GM19238 (cell line): ENCODE data around the gene TMEM205.
"Not testable (repeated sequence)": the region's sequence is repeated elsewhere in the genome, so short reads cannot be mapped to it uniquely, and the experiment has no call there.

Experiments
- DNase-seq: peaks from one replicate; pipeline ENCODE4 v3.0.0; 2011; ENCODE audit warnings: low spot score; ENCODE audit not compliant: insufficient read length

The TMEM205 gene

GRCh38 chr19:11346104-11346940 is at the start of gene TMEM205, which contains the start of gene CCDC159:
TSS of gene TMEM205 (minus strand) at chr19:11346268. CDS start at chr19:11345619, 649 bp downstream.
TSS of gene CCDC159 (plus strand) at chr19:11346519. CDS start at chr19:11346607, 88 bp downstream.
- peak; percentile 97 for DNase-seq

- no peak for DNase-seq
Measured at GRCh38 chr19:11390933-11391680, 45.0 kb upstream of the TMEM205 start.

GRCh38 chr19:11390359-11390758 is 44.3 kb upstream of the TMEM205 start:
- no peak for DNase-seq

GRCh38 chr19:11387162-11388034 is 41.3 kb upstream of the TMEM205 start:
- DNase-seq = no peak

GRCh38 chr19:11384778-11385129 is 38.7 kb upstream of the TMEM205 start:
- DNase-seq = no peak

- DNase-seq = no peak
Measured at GRCh38 chr19:11383706-11384048, 37.6 kb upstream of the TMEM205 start.

GRCh38 chr19:11382898-11383705 is 37.0 kb upstream of the TMEM205 start:
- DNase-seq = no peak

- peak; percentile 97 for DNase-seq
Measured at GRCh38 chr19:11380653-11381537, 34.8 kb upstream of the TMEM205 start.

DNA sequence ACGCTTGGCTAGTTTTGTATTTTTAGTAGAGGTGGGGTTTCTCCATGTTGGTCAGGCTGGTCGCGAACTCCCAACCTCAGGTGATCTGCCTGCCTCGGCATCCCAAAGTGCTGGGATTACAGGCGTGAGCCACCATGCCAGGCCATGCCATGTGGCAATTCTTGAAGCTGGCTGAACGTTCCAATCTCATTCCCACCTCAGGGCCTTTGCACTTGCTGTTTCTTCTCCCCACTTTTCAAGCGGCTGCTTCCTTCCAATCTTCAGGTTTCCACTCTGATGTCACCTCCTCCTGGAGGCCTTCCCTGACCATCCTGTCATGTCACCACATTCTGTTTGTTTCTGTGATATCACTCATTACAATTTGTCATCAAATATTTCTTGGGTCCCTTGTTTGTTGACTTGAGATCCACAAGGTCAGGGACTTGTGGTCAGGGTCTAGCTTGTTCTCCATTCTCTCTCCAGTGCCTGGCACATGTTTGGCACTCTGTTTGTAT is 33.8 kb upstream of the TMEM205 start:
- no peak for DNase-seq

GRCh38 chr19:11379269-11379845 is 33.3 kb upstream of the TMEM205 start:
- DNase-seq = not testable (repeated sequence)

- no peak for DNase-seq
Measured at GRCh38 chr19:11378319-11379189, 32.5 kb upstream of the TMEM205 start.

DNA sequence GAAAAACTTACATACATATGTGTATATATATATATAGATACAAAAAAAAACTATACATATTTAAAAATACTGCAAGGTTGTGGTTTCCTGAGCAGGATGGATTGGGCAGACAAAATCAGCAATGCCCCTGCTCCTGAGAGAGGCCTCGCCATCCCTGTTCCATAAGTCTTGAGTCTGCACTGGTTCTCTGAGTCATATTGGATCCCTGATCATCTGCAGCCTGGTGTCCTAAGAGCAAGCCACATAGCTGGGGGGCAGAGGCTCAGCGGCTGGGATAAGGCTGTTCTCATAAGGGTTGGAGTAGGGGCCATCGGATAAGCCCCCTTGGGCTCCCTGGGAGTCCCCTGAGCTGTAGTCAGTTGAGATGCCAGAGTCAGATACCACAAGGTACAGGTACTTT is 31.7 kb upstream of the TMEM205 start:
- no peak for DNase-seq

DNA sequence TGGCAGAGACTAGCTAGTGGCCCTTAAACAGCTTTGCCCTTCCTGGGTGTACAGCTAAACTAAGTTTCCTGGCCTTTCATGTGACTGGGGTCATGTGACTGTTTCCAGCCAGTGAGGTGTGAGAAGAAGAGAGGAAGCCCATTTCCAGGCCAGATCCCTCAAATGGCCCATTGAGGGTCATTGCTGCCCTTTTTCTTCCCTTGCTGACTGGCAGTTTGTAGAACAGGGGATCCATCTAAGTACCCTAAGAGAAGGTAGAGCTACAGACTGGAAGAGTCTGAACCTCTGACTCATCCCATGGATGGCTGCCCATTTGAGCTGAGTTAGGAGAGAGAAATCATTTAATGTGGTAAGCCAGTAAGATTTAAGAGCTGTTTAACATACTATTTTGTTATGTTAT is 31.2 kb upstream of the TMEM205 start:
- DNase-seq = no peak

GRCh38 chr19:11375143-11375948 is 29.3 kb upstream of the TMEM205 start:
- DNase-seq = no peak

DNA sequence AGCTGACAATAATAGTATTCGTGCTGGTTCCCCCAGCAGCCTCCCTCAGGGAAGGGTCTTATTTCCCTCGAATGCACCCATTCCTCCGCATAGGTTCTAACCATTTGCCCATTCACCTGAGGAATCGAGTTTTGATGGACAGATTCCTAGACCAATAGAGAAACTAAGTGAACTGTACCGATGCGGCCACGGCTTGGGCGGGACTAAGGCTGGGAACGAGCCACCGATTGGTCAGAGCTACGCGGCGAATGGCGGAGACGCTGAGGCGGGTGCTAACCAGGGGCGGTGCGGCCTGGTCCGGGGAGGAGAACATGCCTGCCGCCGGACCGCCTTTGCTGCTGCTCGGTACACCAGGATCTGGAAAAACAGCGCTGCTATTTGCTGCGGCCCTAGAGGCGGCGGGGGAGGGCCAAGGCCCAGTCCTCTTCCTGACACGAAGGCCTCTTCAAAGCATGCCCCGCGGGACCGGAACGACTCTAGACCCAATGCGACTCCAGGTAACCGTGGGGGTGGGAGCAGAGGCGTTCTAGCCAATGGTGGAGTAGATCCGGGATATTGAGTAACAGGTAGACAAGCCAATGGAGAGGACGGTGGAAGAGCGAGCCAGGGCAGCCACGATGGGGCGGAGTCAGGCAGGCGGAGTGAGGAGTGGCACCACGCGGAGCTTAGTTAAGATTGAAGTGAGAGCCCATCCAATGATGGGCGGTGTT is 28.5 kb upstream of the TMEM205 start, which contains the start of gene SWSAP1:
SWSAP1 (plus strand) TSS at position 234 of the 710 bp plus-strand sequence; CDS start at position 249, 15 bp downstream.
- peak; percentile 97 for DNase-seq

- no peak for DNase-seq
Measured at GRCh38 chr19:11373885-11374432, 27.9 kb upstream of the TMEM205 start.
